GM19324 (cell line): Measurements from ENCODE around the gene THAP4.

ENCODE experiments used
- ATAC-seq: cut with Tn5 transposase; IDR thresholded peaks from one replicate; pipeline ENCODE4 v1.9.1; 2021; ENCODE audit warnings: mild to moderate bottlenecking, moderate library complexity; ENCODE audit not compliant: unreplicated experiment, low FRiP score

Gene THAP4

DNA sequence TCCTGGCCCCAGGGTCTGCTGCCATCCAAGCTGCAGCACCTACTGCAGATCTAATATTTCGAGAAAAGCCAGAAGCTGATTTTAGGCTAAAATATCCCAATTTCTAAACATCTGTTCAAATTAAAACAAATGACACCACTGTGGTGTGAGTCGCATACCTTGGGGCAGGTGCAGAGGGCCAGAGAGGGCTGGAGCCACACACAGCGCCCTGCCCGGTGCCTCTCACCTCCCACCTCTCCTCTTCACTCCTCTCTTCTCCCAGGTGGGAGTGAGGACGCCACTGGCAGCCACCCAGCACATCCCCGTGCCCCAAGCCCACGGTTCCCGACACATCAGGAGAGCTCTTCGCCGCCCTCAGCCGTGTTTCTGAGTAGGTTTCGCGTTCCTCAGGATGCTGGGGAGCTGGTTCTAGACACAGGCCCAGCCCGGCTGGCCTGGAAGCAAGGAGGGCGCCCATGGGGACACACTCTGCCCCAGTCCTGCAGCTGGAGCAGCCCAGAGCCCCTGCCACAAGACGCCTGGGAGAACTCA is 21.4 kb downstream of the THAP4 start:
- ATAC-seq, result no peak

DNA sequence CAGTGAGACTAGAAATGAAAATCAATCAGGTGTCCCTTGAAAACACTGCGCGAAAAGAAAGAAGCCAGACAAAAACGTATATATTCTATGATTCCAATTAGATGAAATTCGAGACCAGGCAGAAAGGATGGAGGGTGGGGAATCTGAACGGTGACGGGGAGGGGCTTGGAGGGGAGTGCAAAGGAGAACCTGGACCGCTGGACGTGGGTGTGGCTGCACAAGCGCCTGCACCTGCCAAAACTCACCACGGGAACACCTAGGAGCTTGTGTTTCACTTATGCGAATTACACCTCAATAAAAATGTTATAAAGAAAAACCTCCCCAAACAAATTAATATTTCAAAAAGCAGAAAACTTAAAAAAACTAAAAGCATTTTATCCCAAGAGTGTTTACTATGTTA is 21.9 kb downstream of the THAP4 start:
- ATAC-seq, result no peak

- ATAC-seq, result no peak
These were observed 23.8 kb downstream of the THAP4 start for GRCh38 chr2:241613017-241613780.

DNA sequence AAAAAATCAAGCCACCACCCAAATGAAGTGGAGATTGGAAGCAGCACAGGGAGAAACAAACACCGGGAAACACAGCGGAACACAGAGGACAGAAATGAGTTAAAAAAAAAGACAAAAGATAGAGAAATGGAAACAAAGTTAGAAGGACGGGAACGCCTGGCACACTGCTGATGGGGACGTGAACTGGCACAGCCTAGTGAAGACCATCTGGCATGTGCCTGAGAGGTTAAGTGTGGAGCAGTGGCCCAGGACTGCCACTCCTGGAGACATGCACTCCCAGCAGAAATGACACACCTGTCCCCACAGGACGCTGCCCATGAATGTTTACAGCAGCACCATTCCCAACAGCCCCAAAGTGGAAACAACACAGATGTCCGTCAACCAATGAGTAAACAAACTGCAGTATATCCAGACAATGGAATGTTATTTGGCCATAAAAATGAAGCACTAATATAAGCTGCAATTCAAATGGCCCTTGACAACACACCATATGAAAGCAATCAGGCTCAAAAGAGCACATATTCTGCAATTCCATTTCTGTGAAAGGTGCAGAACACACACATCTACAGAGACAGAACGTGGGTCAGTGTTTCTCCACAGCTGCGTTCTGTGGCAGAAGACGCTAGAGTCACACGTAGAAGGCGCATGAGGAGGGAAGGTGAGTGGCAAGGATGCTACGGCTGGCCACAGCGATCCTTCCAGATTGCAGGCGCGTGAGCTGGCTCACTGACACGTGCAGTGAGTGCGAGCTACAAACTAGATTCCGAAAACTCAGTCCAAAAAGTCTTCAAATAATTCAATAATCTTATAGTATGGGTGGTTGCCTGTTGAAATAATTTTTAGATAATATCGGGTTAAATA is 24.6 kb downstream of the THAP4 start:
- ATAC-seq, result no peak

DNA sequence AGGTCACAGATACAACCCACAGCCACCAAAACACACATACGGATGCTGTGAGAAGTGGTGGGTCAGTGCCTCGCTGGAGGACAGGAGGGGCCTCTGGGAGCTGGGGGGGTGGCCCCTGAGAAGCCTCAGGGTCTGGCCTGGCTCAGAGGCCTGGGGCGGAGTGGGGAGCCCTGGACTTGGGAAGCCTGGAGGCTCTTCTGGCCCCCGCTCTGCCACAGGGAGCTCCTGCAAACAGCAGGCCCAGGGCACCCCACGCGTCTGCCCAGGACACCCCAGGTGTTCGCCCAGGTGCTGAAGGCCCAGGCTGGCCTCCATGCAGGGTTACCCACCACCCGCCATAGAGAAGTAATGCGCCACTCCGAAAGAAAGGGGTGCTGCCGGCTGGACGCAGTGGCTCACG is 25.9 kb downstream of the THAP4 start:
- ATAC-seq, result no peak

DNA sequence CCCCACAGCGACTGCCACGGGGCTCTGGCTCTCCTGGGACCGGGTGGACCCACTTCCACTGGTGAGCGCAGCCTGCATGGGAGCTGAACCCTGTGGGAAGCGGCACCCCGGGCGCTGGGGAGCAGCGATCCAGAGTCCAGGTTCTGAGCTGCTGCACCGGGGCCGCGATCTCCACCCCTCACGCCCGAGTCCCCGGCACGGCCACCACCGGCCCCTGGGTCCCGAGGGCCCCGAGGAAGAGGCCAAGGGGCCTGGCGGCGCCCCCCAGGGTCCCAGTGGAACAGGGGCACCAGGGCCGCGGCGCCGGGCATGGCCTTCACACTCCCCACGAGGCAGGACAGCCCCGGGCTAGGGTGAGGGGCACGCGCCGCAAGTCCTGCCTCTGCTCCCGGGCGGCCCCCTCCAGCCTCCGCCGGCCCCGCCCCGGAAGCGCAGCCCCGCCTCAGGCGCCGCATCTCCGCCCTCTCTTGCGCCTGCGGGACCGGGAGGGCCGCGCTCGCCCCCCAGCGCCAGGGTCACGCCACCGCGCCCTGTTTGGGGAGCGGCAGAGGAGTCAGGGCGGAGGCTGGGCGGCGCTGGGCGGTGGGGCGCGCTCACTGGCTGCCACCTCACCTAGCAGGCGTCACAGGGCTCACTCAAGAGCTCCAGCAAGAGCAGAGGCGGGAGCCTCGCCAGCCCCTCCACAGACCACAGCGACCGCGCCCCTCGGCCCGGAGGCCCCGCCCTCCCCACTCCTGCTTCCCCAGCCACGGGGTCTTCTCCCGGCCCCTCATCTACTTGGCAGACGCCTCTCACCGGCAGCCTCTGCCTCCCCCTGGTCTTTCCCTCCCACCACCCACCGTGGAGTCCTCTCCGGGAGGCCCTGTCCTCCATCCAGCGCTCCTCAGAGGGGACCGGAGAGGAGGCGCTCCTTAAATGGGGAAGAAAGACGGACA is 26.8 kb downstream of the THAP4 start:
- ATAC-seq, result peak; percentile 85

DNA sequence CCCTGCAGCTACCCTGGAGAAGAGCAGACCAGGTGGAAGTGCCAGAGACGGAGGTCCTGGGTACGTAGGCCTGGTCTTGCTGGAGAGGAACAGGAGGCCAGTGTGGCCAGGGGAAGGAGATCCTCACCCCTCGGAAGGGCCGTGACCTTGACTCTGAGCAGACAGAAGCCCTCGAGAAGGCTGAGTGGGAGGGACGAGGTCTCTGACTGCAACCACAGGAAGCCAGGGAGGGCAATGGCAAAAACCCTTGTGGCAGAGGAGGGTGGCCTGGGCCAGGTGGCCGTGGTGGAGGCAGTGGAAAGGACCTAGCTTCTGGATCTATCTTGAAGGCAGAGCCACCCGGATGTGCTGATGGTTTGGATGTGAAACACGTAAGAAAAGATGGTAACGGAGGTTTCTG is 28.1 kb downstream of the THAP4 start:
- no peak for ATAC-seq

DNA sequence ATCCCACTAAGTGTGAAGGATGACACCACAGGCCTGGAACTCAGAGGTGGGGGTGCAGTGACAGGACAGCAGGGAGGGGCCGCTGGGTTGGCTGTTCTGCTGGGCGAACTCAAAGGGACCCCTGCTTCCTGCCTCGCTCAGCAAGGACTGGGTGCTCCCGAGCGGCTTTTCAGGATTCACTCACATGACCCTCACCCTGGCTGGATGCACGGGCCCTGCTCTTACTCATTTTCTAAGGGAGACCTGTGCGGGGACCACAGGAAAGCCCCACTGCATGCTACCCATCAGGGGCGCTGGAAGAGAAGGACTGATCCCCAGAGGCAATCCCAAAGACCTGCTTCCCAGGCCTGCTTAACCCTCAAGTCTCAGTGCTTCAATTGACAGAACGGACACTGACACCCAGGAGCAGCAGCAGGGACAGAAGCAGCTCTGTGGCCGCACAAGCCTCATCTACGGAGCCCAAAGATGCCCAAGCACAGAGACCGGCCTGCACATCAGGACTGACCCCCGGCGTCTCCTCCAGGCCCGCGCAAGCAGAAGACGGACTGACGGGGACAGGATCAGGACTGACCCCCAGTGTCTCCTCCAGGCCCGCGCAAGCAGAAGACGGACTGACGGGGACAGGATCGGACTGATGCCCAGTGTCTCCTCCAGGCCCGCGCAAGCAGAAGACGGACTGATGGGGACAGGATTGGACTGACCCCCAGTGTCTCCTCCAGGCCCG is 29.6 kb downstream of the THAP4 start:
- no peak for ATAC-seq

DNA sequence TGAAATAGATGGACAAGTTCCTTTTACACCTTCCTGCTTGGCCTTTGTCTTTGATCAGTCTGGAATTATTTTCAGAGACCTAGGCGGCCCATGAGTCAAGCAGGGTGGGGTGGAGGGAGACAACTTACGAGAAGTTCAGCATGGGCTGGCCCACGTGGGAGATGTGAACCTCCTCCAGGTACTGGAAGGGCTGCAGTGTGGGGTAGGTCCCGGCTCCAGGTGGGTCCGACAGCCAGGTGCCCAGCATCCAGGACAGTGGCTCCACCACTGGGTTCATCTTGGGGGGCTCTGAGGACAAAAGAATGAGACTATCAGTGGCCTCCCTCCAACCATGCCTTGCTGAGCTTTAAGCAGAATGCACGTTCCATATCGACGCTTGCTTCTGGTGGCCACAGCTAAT is 30.8 kb downstream of the THAP4 start:
- ATAC-seq, result no peak

DNA sequence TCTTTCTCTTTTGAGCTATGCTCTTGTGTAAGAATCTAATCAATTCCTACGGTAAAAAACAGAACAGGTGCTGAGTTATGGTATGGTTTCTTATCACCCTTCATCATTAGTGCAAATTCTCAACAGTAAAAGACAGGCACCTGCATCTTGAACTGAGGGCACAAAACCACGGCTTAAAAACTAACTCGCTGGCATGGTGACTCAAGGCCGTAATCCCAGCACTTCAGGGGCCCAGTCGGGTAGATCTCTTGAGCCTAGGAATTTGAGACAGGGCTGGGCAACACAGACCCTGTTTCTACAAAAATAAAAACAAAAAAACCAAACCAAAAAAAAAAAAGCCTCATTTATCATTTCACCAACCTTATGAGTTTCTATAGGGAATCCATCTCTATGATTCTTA is 33.3 kb downstream of the THAP4 start:
- ATAC-seq, result no peak

DNA sequence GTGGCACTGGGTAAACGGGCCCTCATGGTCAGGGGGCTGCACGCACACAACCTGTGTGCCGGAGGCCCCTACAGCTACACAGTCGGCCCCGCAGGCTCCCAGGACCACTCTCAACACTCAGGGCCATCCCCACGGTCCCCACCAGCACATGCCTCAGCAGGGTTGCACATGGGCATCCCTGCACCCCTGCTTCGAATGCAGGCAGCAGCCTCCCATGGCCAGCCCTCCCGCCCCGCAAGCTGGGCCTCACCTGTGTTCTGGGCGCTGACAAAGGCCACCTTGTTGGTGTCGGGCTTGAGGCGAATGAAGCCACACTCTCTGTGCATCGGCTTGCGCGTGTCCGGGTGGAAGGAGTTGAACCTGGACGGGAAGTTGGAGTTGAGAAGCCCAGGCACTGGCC is 34.2 kb downstream of the THAP4 start:
- no peak for ATAC-seq

DNA sequence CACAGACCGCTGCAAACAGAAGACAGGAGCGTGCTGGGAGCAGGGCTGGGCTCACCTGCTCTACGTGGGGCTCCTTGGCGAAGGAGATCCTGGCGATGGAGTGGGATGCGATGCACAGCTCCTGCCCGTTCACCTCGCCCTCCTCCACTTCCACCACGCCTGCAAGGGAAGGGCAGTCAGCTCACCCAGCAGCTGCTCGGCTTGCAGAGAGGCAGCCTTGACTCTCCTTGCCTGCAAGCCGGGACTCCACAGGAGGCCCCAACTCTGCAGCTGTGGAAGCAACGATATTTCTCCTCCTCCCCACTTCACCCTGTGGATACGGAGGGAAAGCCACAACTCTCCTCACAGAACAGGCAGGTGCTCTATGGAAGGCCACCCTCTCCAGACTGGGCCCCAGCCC is 35.1 kb downstream of the THAP4 start:
- ATAC-seq, result no peak

- ATAC-seq, result no peak
These were observed 37.3 kb downstream of the THAP4 start for GRCh38 chr2:241599615-241600014.

- no peak for ATAC-seq
These were observed 38.5 kb downstream of the THAP4 start for GRCh38 chr2:241598487-241598886.

DNA sequence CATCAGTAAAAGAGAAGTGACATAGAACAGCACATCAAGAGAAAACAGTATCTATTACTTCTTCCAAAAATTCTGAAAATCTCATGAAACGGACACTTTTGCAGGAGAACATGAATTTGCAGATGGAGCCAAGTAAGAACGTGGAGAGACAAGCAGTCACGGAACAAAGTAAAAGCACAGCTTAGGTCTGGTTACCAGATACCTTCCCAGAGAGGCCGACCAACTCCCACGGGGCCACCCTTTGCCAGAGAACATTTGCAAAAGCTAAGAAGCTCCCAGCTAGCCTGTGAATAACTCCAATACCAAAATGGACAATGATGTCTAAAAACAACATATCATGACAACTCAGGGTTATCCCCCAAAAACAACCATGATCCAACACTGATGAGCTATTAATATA is 38.9 kb downstream of the THAP4 start:
- ATAC-seq, result no peak

DNA sequence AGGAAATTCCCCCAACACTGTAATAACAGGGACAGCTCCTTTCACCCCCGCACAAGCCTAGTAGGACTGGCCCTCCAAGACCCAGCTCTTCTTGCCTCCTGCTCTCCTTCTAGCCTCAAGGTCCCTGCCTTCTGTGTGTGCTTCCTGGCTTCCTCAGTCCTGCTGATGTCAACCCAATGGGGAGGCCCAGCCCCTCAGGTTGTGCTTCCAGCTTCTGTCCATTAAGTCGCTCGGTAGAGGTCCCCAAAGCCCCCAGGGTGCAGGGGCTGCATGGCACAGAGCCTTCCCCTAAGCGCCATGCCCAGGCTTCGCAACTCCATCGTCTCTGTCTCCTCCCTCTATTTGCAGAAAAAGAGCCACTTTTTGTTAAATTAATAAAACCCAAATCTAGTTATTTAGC is 39.4 kb downstream of the THAP4 start:
- no peak for ATAC-seq

- no peak for ATAC-seq
These were observed 41.3 kb downstream of the THAP4 start for GRCh38 chr2:241595600-241596140.

GRCh38 chr2:241593271-241593670 is 43.7 kb downstream of the THAP4 start:
- no peak for ATAC-seq

DNA sequence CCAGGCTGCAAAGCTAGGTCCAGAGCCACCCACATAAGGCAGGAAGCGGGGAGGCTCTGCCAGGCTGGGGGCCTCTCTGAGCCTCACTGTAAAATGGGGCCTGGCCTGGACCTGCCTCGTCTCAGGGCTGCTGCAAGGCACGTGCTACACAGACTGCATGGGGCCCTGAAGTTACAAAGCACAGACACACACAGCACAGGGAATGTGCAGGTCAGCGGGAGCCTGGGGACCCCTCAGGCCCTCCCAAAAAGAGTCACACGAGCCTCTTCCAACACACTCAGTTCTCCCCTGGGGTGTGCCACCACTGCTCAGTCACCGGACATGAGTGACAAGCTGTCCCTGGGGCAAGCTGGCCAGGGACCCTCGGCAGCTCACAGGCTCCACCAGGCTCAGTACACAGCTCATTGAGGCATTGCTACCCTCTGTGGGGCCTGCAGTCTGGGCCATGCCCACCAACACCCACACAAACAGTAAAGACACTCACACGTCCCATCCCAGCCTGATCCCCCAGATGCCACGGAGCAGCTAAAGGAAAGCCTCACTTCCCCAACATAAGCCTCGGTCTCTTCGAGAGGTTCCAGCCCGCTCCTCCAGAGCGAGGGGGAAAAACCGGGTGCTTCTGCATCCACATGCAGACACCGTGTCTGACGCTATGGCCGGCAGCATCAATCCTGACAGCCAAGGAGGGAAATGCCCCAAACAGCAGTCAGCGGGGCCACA is 44.7 kb downstream of the THAP4 start:
- no peak for ATAC-seq
